NCI-H345 treated with DMSO at 0.1 percent for 48 hours (cell line): ENCODE data around the gene ACOX2.

Experiments
- DNase-seq: peaks from one replicate; lab custom pipeline; 2025; ENCODE audit not compliant: unreplicated experiment; lab: John Stamatoyannopoulos, UW

The ACOX2 gene

DNA sequence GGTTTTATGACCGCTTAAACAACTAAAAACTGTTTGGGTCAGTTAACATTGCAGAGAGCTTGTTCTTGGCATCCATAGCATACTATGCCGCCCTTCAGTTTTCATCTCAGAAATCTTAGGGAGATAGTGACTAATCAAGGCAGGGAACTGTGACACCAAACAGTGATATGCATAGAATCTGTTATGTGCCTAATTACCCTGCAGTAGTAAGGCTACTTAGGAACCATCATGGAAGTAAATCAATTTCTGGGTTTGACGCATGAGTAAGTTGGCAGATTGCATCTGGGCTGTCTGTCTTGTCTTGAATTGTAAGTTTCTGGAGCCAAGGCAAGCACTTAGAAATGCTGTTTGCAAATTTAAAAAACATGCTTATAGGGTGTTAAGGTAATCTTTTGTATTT is 22.6 kb downstream of the ACOX2 start:
- DNase-seq = no peak

DNA sequence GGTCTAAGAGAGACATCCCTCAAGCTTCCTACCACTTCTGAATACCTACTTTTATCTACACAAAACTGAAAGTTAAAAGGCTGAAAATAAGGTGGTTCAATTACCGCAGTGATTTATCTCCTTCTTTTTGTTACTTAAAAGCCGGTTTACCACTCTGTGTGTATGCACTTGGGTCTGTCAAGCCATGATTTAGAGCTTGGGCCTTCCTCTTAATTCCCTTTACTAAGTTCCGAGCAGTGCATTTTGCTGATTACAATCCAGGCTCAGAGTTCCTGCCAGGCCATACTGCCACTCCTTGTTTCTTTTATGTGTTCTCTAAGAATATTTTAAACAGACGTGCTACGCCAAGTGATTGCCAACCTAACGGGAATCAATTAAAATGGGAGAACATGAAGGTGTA is 28.6 kb downstream of the ACOX2 start:
- no peak for DNase-seq

DNA sequence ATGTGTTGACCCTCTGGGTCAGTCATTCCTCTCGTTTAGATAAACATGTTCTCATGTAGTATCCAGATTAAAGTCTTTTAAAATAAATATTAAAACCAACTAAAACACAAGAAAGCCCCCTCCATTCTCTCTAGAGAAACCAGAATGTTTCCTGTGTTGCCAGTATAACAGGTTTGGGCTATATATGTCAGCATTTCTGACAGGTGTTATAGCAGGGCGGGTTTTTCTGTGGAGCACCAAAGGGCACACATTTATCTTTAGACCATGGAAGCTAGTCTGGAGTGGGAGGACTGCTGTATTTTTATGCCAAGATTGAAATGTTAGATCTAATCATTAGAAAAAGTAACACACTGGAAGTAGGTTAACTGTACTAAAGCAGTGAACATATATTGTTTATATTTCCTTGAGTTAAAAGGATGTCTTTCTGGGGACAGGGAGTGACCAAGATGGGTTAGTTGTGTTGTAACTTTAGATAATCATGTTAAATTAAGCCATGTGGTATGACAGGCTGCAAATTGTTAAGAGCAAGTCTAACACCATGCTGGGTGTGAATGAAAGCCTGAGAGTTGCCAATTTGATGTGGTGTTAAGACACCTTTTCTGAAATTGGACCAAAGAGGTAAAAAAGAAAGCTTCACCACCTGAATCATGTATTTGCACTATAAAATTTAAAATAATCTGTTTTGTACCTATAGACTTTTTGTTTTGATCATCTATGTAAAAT is 29.5 kb downstream of the ACOX2 start:
- no peak for DNase-seq

DNA sequence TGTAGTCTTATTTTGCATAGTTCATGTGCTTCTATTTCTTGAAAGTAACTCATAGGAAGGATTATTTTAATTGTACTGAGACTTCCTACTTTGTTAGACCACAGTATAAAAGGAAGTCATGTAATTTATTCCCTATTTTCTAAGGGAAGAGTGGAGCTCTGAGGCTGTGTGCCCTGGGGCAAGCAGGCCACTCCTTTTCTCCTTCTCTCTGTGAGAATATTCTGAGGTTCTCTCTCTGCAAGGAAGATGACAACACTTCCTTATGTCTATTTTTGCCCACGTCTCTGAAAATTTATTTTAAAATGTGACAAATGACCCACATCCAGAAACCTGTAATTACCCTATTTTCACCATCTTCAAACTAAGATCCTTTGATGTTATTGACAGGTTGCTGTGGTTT is 34.1 kb downstream of the ACOX2 start:
- DNase-seq = no peak

DNA sequence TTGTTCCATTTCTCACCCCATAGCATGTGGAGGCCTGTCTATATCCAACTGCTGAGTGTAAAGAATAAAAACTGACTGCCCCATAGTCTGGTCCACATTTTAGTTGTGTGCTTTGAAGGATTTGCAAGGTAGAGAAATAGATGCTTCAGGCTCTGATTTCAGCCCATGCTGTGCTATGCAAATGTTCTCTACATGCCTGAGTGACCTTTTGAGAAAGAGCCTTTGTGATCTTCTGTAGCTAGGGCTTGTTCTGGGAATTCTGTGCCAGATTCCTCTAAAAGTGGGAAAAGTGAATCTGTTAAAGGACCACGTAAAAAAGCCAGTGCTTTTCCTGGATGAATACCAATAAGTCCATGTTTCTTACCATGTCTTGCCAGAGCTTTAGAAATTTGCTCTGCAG is 39.9 kb downstream of the ACOX2 start:
- peak; percentile 69 for DNase-seq

DNA sequence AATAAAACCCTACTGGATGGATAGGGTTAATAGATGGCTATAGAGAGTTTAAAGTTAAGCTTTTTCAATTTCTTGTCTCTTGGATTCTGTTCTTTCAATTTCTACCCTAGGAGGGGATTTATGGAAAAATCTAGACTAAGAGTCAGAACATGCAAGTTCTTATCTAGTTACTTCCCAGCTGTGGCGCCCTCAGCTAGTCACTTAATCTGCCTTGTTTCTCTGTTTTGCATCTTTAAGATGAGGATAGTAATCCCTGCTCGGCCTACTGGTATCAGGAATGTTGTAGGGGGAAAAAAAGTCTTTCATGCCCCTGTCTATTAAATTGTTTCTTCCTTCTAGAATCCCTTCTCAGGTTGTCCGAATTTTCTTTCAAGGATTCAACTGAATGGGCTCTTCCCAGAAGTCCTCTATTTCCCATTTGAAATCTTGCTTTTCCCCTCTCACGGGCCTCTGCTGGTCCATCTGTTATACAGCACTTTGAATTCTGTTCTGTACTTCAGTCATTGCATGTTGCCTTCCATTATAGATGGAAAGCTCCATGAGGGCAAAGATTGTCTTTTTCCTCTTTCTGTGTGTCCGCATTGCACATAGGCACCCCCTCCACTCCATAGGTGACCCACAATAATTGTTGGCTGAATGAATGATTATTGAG is 40.7 kb downstream of the ACOX2 start:
- DNase-seq = no peak

DNA sequence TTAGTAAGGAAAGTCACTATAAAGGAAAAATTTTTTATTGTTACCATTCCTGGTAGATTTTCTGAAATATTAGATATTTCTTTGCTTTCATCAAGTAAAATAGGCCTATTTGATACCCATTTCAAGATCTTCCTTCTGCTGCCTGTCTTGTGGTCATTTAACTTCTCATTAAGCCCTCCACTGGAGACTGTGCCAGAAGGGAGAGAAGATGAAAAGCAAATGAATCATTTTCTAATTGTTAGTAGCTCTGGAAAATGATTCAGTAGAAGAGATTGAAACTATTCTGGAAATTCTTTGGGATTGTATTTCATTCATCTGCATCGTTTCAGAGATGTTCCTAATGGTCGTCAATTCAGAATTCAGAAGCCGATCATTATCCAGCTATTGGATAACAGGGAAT is 41.9 kb downstream of the ACOX2 start:
- DNase-seq = no peak

DNA sequence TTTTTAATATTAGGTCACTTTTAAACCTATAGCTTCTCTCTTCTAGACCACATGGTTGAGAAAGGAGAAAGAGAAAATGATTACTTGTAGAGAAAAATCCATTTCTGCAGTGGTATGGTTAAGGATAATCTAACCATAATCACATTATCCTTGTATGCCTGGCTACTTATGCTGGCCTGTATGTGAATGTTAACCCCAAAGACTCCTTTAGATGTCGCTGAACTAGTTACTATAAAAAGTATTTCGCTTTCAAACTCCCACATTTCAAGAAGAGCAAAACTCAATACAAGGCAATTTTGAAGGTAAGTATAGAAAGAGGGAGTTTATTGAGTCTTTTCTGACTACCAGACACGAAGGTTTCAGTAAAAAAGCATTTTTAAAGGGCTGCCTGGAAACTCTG is 42.9 kb downstream of the ACOX2 start:
- DNase-seq = no peak

DNA sequence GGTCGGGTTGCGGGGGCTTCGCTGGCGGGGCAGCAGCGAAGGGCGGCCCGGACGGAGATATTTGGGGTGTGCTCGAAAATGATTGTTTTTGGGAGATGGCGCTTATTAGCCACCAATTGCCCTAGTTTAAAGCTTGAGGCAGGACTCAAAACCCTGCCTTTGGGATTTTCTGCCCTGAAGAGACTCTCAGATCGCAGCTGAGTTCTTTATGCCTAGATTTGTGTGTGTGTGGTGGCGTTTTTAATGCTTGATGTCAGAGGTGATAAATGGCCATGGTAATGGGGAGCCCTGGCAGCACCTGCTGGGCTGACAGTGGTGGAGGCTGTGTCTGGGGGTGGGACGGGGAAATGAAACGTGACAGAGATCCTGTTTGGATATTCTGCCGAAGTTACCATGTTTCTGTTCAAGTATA is 44.5 kb downstream of the ACOX2 start:
- no peak for DNase-seq

DNA sequence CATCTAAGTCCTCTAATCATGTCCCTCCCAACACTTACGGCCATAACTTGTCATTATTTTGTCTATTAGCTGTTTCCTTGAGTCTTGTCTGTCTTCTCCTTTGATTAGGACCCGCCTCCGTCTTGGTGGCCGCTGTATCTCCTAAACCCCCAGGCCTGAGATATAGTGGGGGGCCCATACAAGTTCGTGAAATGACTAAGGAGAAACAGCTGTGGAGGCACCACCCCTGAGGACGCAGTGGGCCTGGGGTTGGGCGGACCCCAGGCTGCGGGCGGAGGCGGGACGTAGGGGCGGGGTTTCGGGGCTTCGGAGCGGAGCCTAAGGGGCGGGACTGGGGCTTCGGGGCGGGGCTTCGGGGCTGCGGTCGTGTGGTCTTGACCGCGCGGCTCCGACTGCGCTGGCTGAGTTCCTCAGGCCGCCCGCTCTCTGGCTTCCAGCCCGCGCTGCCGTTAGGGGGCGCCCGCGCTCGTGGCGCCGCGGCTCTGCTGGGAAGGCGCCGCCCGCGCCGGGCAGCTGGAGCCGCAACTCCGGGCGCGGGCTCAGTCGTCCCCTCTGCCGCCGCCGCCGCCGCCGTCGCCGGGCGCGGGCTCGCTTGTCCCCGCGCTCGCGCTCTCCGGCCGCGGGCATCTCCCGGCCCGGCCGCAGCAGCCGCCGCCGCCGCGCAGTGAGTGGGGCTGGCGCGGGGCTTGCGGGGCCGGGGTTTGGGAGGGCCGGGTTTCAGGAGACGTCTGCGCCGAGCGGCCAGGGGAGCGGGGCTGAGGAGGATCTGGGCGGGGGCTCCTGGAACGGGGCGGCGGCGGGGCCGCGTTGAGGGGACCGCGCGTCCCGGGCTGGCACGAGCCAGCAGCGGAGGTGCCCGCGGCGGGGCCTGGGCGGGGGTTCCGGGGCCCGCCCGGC is 45.2 kb downstream of the ACOX2 start, which contains the start of gene KCTD6:
TSS of gene KCTD6 (plus strand) at position 591 of the 897 bp plus-strand sequence. CDS start 6,660 bp downstream, outside the sequence.
- DNase-seq = peak; percentile 68

DNA sequence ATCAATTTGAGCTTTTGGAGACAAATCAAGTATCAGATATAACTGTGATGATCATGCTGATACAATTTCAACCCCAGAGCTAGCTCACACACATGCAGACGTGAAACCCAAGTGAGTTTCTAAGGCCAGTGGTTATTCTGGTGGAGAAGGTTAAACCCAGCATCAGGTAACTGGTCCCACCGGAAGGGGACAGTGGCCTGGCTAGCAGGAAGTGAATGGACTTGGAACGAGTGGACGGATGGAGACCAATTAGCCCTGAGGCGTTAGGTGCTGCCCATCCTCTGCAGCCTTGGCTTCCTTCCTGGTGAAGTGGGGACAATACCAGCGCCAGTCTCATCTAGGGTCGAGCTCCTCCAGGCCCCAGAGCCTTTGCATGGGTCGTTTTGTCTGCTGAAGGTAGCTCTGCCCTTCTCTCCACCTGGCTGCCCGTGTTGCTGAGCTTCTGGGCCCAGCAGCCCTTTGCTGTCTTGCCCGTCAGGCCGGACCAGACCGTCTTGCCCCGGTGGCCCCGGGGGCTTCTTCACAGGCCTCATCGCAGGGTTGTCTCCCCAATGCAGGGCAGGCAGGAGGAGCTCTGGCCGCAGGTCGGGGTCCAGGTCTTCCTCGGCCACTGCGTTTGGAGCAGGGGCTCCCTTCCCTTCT is 46.0 kb downstream of the ACOX2 start:
- DNase-seq = no peak

DNA sequence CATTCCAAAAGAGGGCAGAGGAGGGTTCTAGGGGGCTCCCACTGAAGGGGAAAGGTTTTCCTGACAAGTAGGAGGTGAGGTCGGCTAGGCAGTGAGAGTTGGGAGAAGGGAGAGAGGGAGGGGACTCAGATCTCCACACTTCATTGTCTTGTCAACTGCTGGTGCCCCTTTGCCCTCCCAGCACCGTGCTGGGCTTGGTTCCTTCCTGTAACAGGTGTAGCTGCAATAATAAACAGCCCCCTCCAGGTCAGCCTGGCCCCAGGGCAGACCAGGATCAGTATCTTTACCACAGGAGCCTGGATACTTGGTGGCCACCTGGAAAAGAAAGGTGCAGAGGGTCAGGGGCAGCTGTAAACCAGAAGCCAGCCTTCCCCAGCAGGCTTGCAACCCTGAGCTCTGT is 48.0 kb downstream of the ACOX2 start:
- DNase-seq = no peak

DNA sequence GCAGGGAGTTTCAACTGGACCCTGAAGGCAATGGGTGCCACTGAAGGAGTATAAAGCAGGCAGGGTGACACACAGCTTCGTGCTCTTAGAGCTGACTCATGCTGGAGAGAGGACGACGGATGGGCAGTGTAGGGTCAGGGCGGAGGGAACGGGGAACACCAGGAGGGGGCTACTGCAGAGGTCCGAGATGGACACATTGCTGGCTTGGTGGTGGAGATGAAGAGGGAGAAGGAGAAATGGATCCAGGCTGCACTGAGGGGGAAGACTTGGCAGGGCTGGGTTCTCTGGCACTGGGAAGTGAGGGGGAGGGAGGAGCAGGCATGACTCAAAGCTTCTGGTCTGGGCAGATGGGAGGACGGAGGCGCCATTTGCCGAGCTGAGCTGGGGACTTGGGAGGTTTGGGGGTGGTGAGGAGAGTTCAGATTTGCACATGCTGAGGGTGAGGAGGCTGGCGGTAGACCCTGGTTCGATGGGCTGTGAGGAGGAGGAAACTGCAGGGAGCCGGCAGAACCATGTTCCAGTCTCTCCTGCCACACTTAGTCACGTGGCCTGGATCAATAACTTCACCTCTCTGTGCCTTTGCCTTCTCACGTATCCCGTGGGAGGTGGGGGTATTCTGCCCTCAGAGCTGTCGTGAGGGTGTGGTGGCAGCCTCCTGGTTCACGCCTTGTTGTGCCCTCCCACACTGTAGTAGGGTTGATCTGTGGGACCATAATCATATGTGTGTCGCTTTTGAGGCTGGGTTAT is 49.7 kb downstream of the ACOX2 start:
- DNase-seq = no peak

DNA sequence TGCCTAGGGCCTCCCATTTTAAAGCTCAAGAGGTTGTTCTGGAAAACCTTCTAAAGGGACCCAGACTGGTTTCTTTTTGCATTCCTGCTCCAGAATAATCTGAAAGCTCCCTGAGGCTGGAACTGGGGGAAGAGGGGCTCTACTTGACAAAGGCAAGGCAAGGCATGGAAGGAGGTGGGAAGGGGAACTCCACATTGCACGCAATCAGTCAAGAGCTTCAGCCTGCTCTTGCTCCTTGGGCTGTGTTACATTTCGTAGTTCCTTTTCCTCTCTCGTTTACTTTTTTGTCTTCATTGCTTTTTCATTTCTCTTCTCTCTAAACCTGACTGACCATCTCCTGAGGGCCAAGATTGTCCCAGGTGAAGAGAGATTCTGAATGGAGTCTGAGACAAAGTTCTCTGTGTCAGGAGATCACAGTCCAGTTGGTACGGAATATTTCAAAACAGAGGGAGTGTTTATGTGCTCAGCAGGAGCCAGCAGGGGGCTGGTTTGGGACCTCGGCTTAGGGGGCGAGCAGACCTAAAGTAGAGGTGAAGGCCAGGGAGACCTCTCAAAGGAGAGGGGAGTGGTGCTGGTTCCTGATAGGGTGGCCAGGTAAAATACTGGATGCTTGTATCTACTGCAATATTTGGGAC is 51.1 kb downstream of the ACOX2 start:
- no peak for DNase-seq

DNA sequence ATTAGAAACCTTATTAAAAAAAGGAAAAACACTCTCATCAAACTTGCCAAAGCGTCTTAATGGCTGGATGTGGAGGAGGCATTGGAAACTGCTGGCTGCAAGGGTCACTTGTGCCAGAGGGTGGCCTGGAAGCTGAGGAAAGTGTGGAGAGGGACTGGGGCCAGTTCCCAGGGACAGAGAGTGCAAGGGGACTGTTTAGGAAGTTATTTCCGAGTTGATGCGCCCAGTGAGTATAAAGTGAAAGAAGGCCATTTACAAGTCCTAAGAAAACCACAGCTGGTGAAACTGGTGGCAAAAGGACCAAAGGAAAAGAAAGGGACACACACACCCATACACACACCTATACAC is 52.3 kb downstream of the ACOX2 start:
- DNase-seq = no peak

DNA sequence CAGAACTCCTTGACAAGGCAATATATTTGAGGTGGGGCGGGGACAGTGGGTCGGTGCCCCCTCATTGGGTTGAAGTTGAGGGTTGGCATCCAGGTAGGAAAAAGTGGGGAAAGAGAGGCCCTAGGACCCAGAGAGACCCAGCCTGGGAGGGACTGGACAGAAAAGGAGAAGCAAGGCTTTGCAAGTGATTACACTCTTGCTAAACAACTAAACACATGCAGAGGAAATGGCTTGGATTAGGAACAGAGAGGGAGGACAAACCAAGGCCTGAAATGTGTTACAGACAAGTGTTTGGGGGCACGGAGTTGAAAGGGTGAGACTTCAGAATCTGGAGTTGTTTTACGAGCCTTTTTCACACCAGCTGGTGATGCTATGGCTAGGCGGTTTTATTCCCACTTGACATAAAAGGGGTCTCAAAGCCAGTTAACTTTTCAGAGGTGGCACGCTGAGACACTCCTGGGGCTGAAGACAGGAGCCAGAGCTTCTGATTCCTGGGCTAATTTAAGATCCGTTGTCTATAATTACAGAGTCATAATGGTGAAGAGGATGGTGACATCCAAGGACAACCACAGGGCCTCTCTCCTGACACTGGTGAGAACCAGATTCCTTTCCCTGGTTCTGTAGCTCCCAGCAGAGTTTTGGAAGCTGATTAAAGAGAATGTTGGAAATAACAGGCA is 52.8 kb downstream of the ACOX2 start:
- DNase-seq = no peak

DNA sequence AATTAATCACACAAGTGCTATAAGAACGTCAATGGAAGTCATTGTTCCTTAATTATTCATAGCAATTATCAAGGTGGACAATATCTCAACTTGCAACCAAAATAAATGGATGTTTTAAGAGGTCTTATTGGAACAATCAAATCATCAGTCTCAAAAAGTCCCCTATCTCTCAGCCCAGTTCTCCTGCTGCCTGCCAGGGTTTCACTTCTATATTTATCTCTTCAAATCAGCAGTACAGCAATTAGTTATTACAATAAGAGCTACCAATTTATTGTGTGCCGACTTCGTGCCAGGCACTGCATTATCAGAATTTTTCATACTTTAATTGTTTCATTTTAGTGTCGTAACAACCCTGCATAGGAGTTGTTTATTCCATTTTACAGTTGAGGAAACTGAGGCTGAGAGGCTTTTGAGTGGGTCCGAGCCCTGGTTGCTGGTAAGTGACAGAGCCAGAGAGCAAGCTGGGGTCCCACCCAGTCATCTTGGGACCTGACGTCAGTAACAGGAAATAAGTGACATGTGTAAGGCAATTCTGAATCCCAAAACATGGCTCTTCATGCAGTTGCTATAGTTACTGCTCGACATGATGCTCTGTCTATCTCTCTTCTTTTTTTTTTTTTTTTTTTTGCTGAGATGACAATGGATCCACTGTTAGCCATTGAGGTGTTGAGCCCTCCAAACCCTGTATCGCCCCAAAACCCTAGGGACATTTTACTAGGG is 53.9 kb downstream of the ACOX2 start:
- DNase-seq = no peak

DNA sequence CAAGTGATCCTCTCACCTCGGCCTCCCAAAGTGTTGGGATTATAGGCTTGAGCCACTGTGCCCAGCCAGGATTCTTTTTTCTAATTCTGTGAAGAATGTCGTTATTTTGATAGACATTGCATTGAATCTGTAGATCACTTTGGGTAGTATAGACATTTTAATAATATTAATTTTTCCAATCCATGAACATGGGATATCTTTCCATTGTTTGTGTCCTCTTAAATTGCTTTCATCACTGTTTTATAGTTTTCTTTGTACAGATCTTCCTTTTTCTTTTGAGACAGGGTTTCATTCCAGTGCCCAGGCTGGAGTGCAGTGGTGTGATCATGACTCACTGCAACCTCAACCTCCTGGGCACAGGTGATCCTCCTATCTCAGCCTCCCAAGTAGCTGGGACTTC is 56.7 kb downstream of the ACOX2 start:
- no peak for DNase-seq

DNA sequence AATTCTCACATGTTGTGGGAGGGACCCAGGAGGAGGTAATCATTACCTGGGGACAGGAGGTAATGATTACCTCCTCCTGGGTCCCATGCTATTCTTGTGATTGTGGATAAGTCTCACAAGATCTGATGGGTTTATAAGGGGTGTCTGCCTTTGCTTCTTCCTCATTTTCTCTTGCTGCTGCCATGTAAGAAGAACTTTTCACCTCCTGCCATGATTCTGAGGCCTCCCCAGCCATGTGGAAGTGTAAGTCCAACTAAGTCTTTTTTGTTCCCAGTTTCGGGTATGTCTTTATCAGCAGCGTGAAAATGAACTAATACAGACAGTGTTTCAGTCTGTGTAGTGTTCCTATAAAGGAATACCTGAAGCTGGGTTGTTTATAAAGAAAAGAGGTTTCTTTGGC is 58.2 kb downstream of the ACOX2 start:
- no peak for DNase-seq
